ENCODE results near the gene SDK1. TPM values are rescaled to one million over a fixed set of nuclear protein-coding genes. Genes with fewer than 3 reads are reported as not detected.

SDK1 gene
- total and polyA plus RNA-seq, 2 experiments from 2014 or later = 2.1 to 10.0 TPM

GRCh38 chr7:4000934-4001333 lies 699.9 kb downstream of the SDK1 start (continued):
- TF ChIP-seq, protein P1, sequence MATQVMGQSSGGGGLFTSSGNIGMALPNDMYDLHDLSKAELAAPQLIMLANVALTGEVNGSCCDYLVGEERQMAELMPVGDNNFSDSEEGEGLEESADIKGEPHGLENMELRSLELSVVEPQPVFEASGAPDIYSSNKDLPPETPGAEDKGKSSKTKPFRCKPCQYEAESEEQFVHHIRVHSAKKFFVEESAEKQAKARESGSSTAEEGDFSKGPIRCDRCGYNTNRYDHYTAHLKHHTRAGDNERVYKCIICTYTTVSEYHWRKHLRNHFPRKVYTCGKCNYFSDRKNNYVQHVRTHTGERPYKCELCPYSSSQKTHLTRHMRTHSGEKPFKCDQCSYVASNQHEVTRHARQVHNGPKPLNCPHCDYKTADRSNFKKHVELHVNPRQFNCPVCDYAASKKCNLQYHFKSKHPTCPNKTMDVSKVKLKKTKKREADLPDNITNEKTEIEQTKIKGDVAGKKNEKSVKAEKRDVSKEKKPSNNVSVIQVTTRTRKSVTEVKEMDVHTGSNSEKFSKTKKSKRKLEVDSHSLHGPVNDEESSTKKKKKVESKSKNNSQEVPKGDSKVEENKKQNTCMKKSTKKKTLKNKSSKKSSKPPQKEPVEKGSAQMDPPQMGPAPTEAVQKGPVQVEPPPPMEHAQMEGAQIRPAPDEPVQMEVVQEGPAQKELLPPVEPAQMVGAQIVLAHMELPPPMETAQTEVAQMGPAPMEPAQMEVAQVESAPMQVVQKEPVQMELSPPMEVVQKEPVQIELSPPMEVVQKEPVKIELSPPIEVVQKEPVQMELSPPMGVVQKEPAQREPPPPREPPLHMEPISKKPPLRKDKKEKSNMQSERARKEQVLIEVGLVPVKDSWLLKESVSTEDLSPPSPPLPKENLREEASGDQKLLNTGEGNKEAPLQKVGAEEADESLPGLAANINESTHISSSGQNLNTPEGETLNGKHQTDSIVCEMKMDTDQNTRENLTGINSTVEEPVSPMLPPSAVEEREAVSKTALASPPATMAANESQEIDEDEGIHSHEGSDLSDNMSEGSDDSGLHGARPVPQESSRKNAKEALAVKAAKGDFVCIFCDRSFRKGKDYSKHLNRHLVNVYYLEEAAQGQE (IDR thresholded peaks at IDR 0.05; ENCODE audit: unreplicated experiment) = no peak
- no peak for TF ChIP-seq JUNB (IDR thresholded peaks at IDR 0.05; ENCODE audit: unreplicated experiment)
- TF ChIP-seq EZH2 (IDR thresholded peaks at IDR 0.05; ENCODE audit: low read depth, unreplicated experiment) = no peak

DNA sequence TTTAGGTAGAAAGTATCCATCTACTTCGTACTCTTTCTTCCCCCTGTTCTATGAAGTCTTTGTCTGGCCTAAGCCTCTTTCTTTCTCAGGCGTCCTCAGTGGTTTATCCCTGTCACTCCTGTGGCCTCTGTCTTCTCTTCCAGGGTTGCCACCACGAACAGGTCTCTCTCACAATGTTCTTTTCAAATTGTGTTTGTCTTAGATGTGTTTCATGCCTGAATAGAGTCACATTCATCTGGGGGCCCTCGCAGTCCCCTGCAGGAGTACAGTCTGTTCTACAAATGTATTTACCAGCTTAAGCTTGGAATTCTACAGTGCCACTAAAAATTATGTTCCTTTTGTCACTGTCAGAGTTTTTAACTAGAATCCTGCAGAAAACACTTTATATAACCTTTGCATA lies 700.7 kb downstream of the SDK1 start:
- Histone ChIP-seq H3K9me2 (ENCODE audit: insufficient read depth) (no peaks in the 10 kb centered on the region; the same call in 1 of the 2 replicates), H3K79me2 (replicated peaks; ENCODE audit: insufficient read depth) (no peaks in the 10 kb centered on the region), H3K36me3 (ENCODE audit: insufficient read depth) (no peaks in the 10 kb centered on the region), H3K27me3 (ENCODE audit: insufficient read depth) (no peaks in the 10 kb centered on the region), H3K4me3 (no peak overlapping the region), H3K4me2 (no peak overlapping the region), H3K4me1 (ENCODE audit: insufficient read depth) (peaks cover 7% of the 10 kb centered on the region), H4K20me1 (replicated peaks; ENCODE audit: insufficient read depth) (no peaks in the 10 kb centered on the region), H2AFZ (no peak overlapping the region), H3K27ac (ENCODE audit: low read depth) (no peak overlapping the region), H3F3A (replicated peaks; ENCODE audit: low read depth) (no peaks in the 10 kb centered on the region)
- Mint-ChIP-seq H3K9me3 (no peaks in the 10 kb centered on the region; the same call in 2 of the 3 replicates), H3K27me3 (ENCODE audit: insufficient read depth, low read depth, poor library complexity) (no peaks in the 10 kb centered on the region), H3K27ac (no peak overlapping the region), H3K4me1 (peaks cover 5% of the 10 kb centered on the region), H3K4me3 (no peak overlapping the region), H3K36me3 (ENCODE audit: low read depth) (no peaks in the 10 kb centered on the region)
- ATAC-seq (no peak), DNase-seq (ENCODE audit: low spot score) (no peak)
- TF ChIP-seq, protein P1 (IDR thresholded peaks at IDR 0.05; ENCODE audit: unreplicated experiment) = no peak
- TF ChIP-seq EZH2phosphoT487 (IDR thresholded peaks at IDR 0.05; ENCODE audit: unreplicated experiment) (no peak), EZH2 (IDR thresholded peaks at IDR 0.05; ENCODE audit: low read depth, unreplicated experiment) (no peak), STAT1 (IDR thresholded peaks at IDR 0.05; ENCODE audit: unreplicated experiment) (no peak)
- TF ChIP-seq, protein P2, sequence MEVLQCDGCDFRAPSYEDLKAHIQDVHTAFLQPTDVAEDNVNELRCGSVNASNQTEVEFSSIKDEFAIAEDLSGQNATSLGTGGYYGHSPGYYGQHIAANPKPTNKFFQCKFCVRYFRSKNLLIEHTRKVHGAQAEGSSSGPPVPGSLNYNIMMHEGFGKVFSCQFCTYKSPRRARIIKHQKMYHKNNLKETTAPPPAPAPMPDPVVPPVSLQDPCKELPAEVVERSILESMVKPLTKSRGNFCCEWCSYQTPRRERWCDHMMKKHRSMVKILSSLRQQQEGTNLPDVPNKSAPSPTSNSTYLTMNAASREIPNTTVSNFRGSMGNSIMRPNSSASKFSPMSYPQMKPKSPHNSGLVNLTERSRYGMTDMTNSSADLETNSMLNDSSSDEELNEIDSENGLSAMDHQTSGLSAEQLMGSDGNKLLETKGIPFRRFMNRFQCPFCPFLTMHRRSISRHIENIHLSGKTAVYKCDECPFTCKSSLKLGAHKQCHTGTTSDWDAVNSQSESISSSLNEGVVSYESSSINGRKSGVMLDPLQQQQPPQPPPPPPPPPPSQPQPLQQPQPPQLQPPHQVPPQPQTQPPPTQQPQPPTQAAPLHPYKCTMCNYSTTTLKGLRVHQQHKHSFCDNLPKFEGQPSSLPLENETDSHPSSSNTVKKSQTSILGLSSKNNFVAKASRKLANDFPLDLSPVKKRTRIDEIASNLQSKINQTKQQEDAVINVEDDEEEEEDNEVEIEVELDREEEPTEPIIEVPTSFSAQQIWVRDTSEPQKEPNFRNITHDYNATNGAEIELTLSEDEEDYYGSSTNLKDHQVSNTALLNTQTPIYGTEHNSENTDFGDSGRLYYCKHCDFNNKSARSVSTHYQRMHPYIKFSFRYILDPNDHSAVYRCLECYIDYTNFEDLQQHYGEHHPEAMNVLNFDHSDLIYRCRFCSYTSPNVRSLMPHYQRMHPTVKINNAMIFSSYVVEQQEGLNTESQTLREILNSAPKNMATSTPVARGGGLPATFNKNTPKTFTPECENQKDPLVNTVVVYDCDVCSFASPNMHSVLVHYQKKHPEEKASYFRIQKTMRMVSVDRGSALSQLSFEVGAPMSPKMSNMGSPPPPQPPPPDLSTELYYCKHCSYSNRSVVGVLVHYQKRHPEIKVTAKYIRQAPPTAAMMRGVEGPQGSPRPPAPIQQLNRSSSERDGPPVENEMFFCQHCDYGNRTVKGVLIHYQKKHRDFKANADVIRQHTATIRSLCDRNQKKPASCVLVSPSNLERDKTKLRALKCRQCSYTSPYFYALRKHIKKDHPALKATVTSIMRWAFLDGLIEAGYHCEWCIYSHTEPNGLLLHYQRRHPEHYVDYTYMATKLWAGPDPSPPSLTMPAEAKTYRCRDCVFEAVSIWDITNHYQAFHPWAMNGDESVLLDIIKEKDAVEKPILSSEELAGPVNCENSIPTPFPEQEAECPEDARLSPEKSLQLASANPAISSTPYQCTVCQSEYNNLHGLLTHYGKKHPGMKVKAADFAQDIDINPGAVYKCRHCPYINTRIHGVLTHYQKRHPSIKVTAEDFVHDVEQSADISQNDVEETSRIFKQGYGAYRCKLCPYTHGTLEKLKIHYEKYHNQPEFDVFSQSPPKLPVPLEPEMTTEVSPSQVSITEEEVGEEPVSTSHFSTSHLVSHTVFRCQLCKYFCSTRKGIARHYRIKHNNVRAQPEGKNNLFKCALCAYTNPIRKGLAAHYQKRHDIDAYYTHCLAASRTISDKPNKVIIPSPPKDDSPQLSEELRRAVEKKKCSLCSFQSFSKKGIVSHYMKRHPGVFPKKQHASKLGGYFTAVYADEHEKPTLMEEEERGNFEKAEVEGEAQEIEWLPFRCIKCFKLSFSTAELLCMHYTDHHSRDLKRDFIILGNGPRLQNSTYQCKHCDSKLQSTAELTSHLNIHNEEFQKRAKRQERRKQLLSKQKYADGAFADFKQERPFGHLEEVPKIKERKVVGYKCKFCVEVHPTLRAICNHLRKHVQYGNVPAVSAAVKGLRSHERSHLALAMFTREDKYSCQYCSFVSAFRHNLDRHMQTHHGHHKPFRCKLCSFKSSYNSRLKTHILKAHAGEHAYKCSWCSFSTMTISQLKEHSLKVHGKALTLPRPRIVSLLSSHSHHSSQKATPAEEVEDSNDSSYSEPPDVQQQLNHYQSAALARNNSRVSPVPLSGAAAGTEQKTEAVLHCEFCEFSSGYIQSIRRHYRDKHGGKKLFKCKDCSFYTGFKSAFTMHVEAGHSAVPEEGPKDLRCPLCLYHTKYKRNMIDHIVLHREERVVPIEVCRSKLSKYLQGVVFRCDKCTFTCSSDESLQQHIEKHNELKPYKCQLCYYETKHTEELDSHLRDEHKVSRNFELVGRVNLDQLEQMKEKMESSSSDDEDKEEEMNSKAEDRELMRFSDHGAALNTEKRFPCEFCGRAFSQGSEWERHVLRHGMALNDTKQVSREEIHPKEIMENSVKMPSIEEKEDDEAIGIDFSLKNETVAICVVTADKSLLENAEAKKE (CRISPR knock-in tag; IDR thresholded peaks at IDR 0.05) = no peak

Measured in GM23338 (cell line).